Gastrocnemius medialis (tissue), 4 donors: ENCODE results near the gene ZFYVE16.

Source experiments
- POLR2A ChIP-seq, 2 donors: fragments of 450-650 bp; IDR thresholded peaks; one replicate each; pipeline ENCODE4 v1.6.1; 2017; ENCODE audit warnings: antibody characterized with exemption in 2 of 2, mild to moderate bottlenecking in 2 of 2, moderate library complexity in 2 of 2
- TF ChIP-seq, protein P1 (sequence below), 5 experiments: fragments of 450-650 bp in 3 of 5; fragments of 200-600 bp in 2 of 5; sonication (generic) in 2 of 5; IDR thresholded peaks in 4 of 5; conservative IDR thresholded peaks in 1 of 5; 1 replicate in 4 of 5; 2 replicates in 1 of 5; pipeline ENCODE4 v1.5.1; 2016 to 2019; ENCODE audit warnings: antibody characterized with exemption in 5 of 5, mild to moderate bottlenecking in 3 of 5, moderate library complexity in 3 of 5

- TF ChIP-seq, protein P1, sequence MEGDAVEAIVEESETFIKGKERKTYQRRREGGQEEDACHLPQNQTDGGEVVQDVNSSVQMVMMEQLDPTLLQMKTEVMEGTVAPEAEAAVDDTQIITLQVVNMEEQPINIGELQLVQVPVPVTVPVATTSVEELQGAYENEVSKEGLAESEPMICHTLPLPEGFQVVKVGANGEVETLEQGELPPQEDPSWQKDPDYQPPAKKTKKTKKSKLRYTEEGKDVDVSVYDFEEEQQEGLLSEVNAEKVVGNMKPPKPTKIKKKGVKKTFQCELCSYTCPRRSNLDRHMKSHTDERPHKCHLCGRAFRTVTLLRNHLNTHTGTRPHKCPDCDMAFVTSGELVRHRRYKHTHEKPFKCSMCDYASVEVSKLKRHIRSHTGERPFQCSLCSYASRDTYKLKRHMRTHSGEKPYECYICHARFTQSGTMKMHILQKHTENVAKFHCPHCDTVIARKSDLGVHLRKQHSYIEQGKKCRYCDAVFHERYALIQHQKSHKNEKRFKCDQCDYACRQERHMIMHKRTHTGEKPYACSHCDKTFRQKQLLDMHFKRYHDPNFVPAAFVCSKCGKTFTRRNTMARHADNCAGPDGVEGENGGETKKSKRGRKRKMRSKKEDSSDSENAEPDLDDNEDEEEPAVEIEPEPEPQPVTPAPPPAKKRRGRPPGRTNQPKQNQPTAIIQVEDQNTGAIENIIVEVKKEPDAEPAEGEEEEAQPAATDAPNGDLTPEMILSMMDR (IDR thresholded peaks at IDR 0.05 in 4 of 5, conservative IDR thresholded peaks at IDR 0.05 in 1 of 5): no peak
- no peak for TF ChIP-seq POLR2A (IDR thresholded peaks at IDR 0.05)
Measured at GRCh38 chr5:80414113-80414512, 6.2 kb downstream of the ZFYVE16 start.
